GM12891 (cell line): ENCODE results near the gene HNRNPA2B1.

Experiments
- POLR2A ChIP-seq: IDR thresholded peaks from 2 replicates; pipeline ENCODE4 v1.6.1; 2011; ENCODE audit warnings: low read depth, low read length, control low read depth
- SPI1 ChIP-seq: IDR thresholded peaks from 2 replicates; pipeline ENCODE4 v1.6.1; 2011; ENCODE audit warnings: low read depth, low read length, control low read depth

GRCh38 chr7:26143298-26144048 is 57.1 kb downstream of the HNRNPA2B1 start:
- TF ChIP-seq SPI1: no peak
- TF ChIP-seq POLR2A: no peak
